Measurements from ENCODE around the gene SCARF1. TPM values are rescaled to one million over a fixed set of nuclear protein-coding genes. Genes with fewer than 3 reads are reported as not detected.

The SCARF1 gene
- total RNA-seq, 1 experiment from 2014 or later: 0.73 TPM

DNA sequence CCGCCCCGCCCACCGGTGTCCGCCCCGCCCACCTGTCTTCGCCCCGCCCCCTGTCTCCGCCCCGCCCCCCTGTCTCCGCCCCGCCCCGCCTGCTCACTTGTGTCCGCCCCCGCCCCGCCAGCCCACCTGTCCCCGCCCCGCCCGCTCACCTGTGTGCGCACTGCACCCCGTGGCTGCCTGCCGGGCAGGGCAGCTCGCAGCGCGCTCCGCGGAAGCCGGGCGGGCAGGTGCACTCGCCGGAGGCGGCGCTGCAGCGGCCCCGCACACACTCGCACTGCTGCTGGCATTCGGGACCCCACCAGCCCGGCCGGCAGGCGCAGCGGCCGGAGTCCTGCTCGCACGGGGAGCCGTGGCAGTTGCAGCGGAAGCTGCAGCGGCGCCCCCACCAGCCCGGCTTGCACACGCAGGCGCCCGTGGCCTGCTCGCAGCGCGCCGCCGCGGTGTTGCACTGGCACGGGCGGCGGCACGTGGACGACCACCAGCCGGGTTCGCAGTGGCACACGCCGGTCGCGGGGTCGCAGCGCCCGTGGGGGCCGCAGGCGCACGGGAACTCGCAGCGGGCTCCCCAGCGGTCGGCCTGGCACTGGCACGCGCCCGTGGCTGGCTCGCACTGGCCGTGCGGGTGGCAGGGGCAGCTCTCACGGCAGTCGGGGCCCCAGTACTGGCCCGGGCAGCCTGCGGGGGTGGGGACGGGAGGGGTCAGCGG lies 2.1 kb downstream of the SCARF1 start:
- Histone ChIP-seq H3K4me2 (ENCODE audit: low read length) (peak overlapping the region; percentile 82), H3K4me3 (ENCODE audit: low read length) (peak overlapping the region; percentile 66), H3K27me3 (ENCODE audit: low read length) (no peaks in the 10 kb centered on the region), H3K4me1 (ENCODE audit: insufficient read depth, low read length) (peaks cover 16% of the 10 kb centered on the region), H3K27ac (ENCODE audit: low read length) (no peak overlapping the region), H3K79me2 (ENCODE audit: low read length) (no peaks in the 10 kb centered on the region), H3K36me3 (ENCODE audit: low read depth, low read length) (no peaks in the 10 kb centered on the region), H3F3A (ENCODE audit: low read length, unreplicated experiment) (no peaks in the 10 kb centered on the region), H2AFZ (ENCODE audit: low read length) (peak overlapping the region; percentile 38; the same call in 1 of the 2 replicates), H3K9me2 (replicated peaks; ENCODE audit: low read length) (no peaks in the 10 kb centered on the region), H4K20me1 (ENCODE audit: low read length) (no peaks in the 10 kb centered on the region), H3K9ac (ENCODE audit: low read length) (no peak overlapping the region), H3K9me3 (ENCODE audit: low read length) (no peaks in the 10 kb centered on the region)
- DNase-seq (peak; percentile 68), ATAC-seq (peak; percentile 49)
- TF ChIP-seq EZH2phosphoT487 (IDR thresholded peaks at IDR 0.05; ENCODE audit: borderline replicate concordance, low read length): peak; percentile 62; the same call in 1 of the 2 replicates
- TF ChIP-seq, protein P1, sequence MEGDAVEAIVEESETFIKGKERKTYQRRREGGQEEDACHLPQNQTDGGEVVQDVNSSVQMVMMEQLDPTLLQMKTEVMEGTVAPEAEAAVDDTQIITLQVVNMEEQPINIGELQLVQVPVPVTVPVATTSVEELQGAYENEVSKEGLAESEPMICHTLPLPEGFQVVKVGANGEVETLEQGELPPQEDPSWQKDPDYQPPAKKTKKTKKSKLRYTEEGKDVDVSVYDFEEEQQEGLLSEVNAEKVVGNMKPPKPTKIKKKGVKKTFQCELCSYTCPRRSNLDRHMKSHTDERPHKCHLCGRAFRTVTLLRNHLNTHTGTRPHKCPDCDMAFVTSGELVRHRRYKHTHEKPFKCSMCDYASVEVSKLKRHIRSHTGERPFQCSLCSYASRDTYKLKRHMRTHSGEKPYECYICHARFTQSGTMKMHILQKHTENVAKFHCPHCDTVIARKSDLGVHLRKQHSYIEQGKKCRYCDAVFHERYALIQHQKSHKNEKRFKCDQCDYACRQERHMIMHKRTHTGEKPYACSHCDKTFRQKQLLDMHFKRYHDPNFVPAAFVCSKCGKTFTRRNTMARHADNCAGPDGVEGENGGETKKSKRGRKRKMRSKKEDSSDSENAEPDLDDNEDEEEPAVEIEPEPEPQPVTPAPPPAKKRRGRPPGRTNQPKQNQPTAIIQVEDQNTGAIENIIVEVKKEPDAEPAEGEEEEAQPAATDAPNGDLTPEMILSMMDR (conservative IDR thresholded peaks at IDR 0.05; ENCODE audit: low read depth, low read length): peak; percentile 31; the same call in 1 of the 2 replicates
- TF ChIP-seq EZH2 (IDR thresholded peaks at IDR 0.05; ENCODE audit: low read length, unreplicated experiment): no peak
- BruUV-seq (replicated peaks): no TSS peak
- ChIA-PET POLR2A (ENCODE audit: unreplicated experiment) (no interaction called here), CTCF (interaction anchor here (0.6 kb wide), 1 partner anchor 647 kb away, joined by 6 read pairs; the partner anchor contains the start of gene TIMM22)
- intact Hi-C loops (cut with micrococcal nuclease): no loop called here

DNA sequence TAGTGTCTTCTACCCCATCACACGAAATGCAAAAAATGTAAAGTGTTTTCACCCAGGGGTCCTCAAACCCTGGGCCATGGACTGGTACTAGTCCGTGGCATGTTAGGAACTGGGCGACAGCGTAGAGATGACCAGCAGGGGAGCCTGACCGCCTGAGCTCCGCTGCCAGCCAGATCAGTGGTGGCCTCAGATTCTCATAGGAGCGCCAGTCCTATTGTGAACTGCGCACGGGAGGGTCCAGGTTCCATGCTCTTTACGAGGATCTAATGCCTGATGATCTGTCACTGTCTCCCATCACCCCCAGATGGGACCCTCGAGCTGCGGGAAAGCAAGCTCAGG lies 4.5 kb downstream of the SCARF1 start:
- Histone ChIP-seq H3K36me3 (ENCODE audit: low read depth, low read length) (no peaks in the 10 kb centered on the region), H3K4me2 (ENCODE audit: low read length) (no peak overlapping the region), H3K9me3 (ENCODE audit: low read length) (no peaks in the 10 kb centered on the region), H4K20me1 (ENCODE audit: low read length) (no peaks in the 10 kb centered on the region), H3K4me1 (ENCODE audit: insufficient read depth, low read length) (peaks cover 12% of the 10 kb centered on the region), H2AFZ (ENCODE audit: low read length) (no peak overlapping the region), H3K9me2 (replicated peaks; ENCODE audit: low read length) (no peaks in the 10 kb centered on the region), H3K27ac (ENCODE audit: low read length) (no peak overlapping the region), H3K9ac (ENCODE audit: low read length) (no peak overlapping the region), H3K4me3 (ENCODE audit: low read length) (no peak overlapping the region), H3F3A (ENCODE audit: low read length, unreplicated experiment) (no peaks in the 10 kb centered on the region), H3K27me3 (ENCODE audit: low read length) (no peaks in the 10 kb centered on the region), H3K79me2 (ENCODE audit: low read length) (no peaks in the 10 kb centered on the region)
- TF ChIP-seq, protein P1 (conservative IDR thresholded peaks at IDR 0.05; ENCODE audit: low read depth, low read length): no peak
- TF ChIP-seq EZH2phosphoT487 (IDR thresholded peaks at IDR 0.05; ENCODE audit: borderline replicate concordance, low read length): no peak
- POLR2A ChIA-PET (ENCODE audit: unreplicated experiment): no interaction called here
- no TSS peak for BruUV-seq (replicated peaks)
- no peak for ATAC-seq
- intact Hi-C loops (cut with micrococcal nuclease): no loop called here
- DNase-seq: no peak
- CTCF ChIA-PET: no interaction called here

DNA sequence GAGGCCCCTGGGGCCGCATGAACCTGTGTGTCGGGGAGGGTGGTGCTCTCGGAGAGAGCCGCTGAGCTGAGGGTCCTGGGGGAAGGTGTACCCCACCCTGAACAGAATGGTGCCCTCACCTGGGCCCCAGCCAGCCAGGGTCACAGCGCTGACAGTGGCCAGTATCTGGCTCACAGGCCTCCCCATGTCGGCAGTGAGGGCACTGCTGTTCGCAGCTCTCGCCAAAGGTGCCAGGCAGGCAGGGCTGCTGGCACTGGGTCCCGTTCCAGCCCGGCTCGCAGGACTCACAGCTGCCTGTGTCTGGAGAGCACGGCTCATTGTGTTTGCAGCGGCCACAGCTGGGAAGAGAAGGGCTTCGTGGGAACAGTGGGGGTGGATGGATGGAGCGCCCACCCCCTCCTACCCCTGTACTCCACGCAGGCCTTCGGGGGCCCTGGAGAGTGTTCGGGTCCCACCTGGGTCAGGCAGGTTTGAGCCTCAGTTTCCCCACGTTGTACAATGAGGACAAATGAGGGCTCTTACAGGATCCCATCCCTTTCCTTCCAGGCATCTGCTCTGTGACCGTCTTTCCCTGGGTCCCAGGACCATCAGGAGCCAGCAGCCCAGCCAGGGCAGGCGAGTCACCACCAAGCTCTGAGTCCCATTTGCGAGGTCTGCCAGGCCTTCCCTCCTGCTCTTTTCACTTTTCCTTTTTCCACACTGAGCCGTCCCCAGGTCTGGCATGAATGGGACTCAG lies 5.0 kb downstream of the SCARF1 start:
- no peak overlapping the region for H3K4me3 ChIP-seq (ENCODE audit: low read length)
- BruUV-seq (replicated peaks): no TSS peak
- H4K20me1 ChIP-seq (ENCODE audit: low read length): no peaks in the 10 kb centered on the region
- ATAC-seq (no peak), DNase-seq (no peak)
- H3K9me3 ChIP-seq (ENCODE audit: low read length): no peaks in the 10 kb centered on the region
- intact Hi-C loops (cut with micrococcal nuclease): no loop called here
- H3K4me2 ChIP-seq (ENCODE audit: low read length): no peak overlapping the region
- no peaks in the 10 kb centered on the region for H3K79me2 ChIP-seq (ENCODE audit: low read length)
- H3K9me2 ChIP-seq (replicated peaks; ENCODE audit: low read length): no peaks in the 10 kb centered on the region
- H3K27me3 ChIP-seq (ENCODE audit: low read length): no peaks in the 10 kb centered on the region
- H3F3A ChIP-seq (ENCODE audit: low read length, unreplicated experiment): no peaks in the 10 kb centered on the region
- no peaks in the 10 kb centered on the region for H3K36me3 ChIP-seq (ENCODE audit: low read depth, low read length)
- no peak overlapping the region for H2AFZ ChIP-seq (ENCODE audit: low read length)
- H3K4me1 ChIP-seq (ENCODE audit: insufficient read depth, low read length): peaks cover 12% of the 10 kb centered on the region
- H3K27ac ChIP-seq (ENCODE audit: low read length): no peak overlapping the region
- ChIA-PET POLR2A (ENCODE audit: unreplicated experiment) (no interaction called here), CTCF (no interaction called here)
- no peak overlapping the region for H3K9ac ChIP-seq (ENCODE audit: low read length)
- TF ChIP-seq EZH2phosphoT487 (IDR thresholded peaks at IDR 0.05; ENCODE audit: borderline replicate concordance, low read length) (no peak), EZH2 (IDR thresholded peaks at IDR 0.05; ENCODE audit: low read length, unreplicated experiment) (no peak)
- TF ChIP-seq, protein P1 (conservative IDR thresholded peaks at IDR 0.05; ENCODE audit: low read depth, low read length): no peak
